ENCODE results near the gene NOXA1. TPM values are rescaled to one million over a fixed set of nuclear protein-coding genes. Genes with fewer than 3 reads are reported as not detected.

NOXA1 gene
- polyA plus RNA-seq, 1 donor from 2014 or later: 1.7 TPM

DNA sequence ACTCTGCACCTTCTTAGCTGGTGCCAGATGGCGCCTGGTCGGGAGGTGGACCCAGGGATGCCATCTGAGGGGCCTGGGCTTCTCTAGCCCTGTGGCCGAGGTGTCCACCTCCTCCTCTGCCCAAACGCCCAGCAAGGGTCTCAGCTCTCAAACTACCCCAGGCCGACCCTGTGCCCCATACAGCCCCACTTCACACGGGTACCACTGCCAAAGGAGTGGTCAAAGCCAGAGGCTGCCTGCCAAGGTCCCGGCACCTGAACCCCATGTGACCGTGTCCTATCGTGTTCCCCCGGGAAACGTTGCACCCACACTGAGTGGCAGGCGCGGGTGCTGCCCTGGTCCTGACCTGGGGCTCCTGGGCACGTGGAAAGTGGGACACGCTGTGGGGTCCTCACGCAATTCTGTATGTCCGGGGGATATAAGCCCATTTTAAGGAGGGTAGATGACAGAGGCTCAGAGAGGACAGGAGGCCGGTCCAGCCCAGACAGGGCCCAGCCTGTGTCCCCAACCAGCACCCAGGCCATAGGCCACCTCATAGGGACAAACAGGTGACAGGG, 16.0 kb downstream of the NOXA1 start:
- H3K27ac ChIP-seq (ENCODE audit: low read length): no peak overlapping the region
- H3F3A ChIP-seq (ENCODE audit: insufficient read depth, low read length, poor library complexity, severe bottlenecking): no peaks in the 10 kb centered on the region
- H3K36me3 ChIP-seq (ENCODE audit: insufficient read depth, low read length): no peaks in the 10 kb centered on the region
- peaks cover 10% of the 10 kb centered on the region for H3K27me3 ChIP-seq (ENCODE audit: insufficient read depth, low read depth, low read length)
- H3K79me2 ChIP-seq (replicated peaks; ENCODE audit: insufficient read depth, low read length): no peaks in the 10 kb centered on the region
- no peaks in the 10 kb centered on the region for H3K9me3 ChIP-seq (ENCODE audit: low read length)
- no peak overlapping the region for H3K4me3 ChIP-seq (ENCODE audit: low read length)
- H3K9me2 ChIP-seq (ENCODE audit: insufficient read depth, low read length): no peaks in the 10 kb centered on the region
- TF ChIP-seq, protein P1, sequence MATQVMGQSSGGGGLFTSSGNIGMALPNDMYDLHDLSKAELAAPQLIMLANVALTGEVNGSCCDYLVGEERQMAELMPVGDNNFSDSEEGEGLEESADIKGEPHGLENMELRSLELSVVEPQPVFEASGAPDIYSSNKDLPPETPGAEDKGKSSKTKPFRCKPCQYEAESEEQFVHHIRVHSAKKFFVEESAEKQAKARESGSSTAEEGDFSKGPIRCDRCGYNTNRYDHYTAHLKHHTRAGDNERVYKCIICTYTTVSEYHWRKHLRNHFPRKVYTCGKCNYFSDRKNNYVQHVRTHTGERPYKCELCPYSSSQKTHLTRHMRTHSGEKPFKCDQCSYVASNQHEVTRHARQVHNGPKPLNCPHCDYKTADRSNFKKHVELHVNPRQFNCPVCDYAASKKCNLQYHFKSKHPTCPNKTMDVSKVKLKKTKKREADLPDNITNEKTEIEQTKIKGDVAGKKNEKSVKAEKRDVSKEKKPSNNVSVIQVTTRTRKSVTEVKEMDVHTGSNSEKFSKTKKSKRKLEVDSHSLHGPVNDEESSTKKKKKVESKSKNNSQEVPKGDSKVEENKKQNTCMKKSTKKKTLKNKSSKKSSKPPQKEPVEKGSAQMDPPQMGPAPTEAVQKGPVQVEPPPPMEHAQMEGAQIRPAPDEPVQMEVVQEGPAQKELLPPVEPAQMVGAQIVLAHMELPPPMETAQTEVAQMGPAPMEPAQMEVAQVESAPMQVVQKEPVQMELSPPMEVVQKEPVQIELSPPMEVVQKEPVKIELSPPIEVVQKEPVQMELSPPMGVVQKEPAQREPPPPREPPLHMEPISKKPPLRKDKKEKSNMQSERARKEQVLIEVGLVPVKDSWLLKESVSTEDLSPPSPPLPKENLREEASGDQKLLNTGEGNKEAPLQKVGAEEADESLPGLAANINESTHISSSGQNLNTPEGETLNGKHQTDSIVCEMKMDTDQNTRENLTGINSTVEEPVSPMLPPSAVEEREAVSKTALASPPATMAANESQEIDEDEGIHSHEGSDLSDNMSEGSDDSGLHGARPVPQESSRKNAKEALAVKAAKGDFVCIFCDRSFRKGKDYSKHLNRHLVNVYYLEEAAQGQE (IDR thresholded peaks at IDR 0.05; ENCODE audit: borderline replicate concordance): no peak
- TF ChIP-seq SMC3 (conservative IDR thresholded peaks at IDR 0.05; ENCODE audit: poor library complexity): no peak
- no peak for TF ChIP-seq MXI1 (conservative IDR thresholded peaks at IDR 0.05; ENCODE audit: poor library complexity, severe bottlenecking)
- no peak for TF ChIP-seq EP300 (conservative IDR thresholded peaks at IDR 0.05; ENCODE audit: poor library complexity, severe bottlenecking)
- TF ChIP-seq RAD21 (conservative IDR thresholded peaks at IDR 0.05): no peak
- no peak for TF ChIP-seq EZH2 (IDR thresholded peaks at IDR 0.05; ENCODE audit: borderline replicate concordance, insufficient read depth, low read length, poor library complexity, severe bottlenecking)
- TF ChIP-seq POLR2AphosphoS5 (IDR thresholded peaks at IDR 0.05): no peak
- H3K4me2 ChIP-seq (ENCODE audit: low read length): no peak overlapping the region
- H4K20me1 ChIP-seq (ENCODE audit: insufficient read depth): no peaks in the 10 kb centered on the region
- H2AFZ ChIP-seq (ENCODE audit: low read depth, low read length): no peak overlapping the region
- no peak overlapping the region for H3K9ac ChIP-seq (ENCODE audit: low read length)

DNA sequence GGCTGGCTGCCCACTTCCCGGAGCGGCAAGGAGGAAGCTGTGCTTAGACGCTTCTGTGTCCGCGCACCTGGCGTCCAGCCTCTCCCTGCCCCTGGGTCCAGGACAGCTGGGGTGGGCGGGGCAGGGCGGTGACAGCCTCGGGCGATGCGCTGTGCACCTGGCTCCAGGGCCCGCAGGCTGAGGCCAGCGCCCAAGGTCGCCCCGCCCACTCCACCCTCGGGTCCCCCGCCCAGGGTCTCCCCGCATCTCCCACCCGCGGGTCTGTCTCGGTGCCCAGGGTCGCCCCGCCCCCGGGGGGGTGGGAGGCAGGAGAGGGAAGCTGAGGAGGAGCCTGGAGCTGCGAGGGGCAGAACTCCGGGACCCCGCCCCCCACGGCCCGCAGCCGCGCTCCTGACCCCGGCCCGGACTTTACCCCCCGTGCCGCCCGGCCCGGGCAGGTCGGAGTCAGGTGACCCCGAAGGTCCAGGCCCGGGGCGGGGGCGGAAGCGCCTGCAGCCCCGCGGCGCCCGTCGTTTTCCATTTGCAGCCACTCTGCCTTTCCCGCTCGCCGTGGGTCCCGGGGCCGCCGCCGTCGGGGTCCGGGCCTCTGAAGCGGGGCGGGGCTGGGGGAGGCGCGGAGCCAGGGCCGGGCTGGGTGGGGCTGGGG, 18.2 kb downstream of the NOXA1 start, which contains the start of gene ENTPD8:
Gene ENTPD8, minus strand, starts transcription at position 69 of the 646 bp plus-strand sequence. CDS start 3,072 bp downstream, outside the sequence.
- no peak within 1 kb of the TSS for H3K27ac ChIP-seq (ENCODE audit: low read length)
- peak within 1 kb of the TSS; percentile 53 for H3K4me3 ChIP-seq (ENCODE audit: low read length)
- no peak within 1 kb of the TSS for H3K9ac ChIP-seq (ENCODE audit: low read length)
- no peaks in the 10 kb centered on the region for H4K20me1 ChIP-seq (ENCODE audit: insufficient read depth)
- H3K36me3 ChIP-seq (ENCODE audit: insufficient read depth, low read length): no peaks in the 10 kb centered on the region
- H3K4me2 ChIP-seq (ENCODE audit: low read length): no peak within 1 kb of the TSS
- peaks cover 10% of the 10 kb centered on the region for H3K27me3 ChIP-seq (ENCODE audit: insufficient read depth, low read depth, low read length)
- no peak within 1 kb of the TSS for H2AFZ ChIP-seq (ENCODE audit: low read depth, low read length)
- no peaks in the 10 kb centered on the region for H3K9me2 ChIP-seq (ENCODE audit: insufficient read depth, low read length)
- H3K9me3 ChIP-seq (ENCODE audit: low read length): no peaks in the 10 kb centered on the region
- H3F3A ChIP-seq (ENCODE audit: insufficient read depth, low read length, poor library complexity, severe bottlenecking): no peaks in the 10 kb centered on the region
- TF ChIP-seq RAD21 (conservative IDR thresholded peaks at IDR 0.05) (no peak), SMC3 (conservative IDR thresholded peaks at IDR 0.05; ENCODE audit: poor library complexity) (no peak), EZH2 (IDR thresholded peaks at IDR 0.05; ENCODE audit: borderline replicate concordance, insufficient read depth, low read length, poor library complexity, severe bottlenecking) (no peak), MXI1 (conservative IDR thresholded peaks at IDR 0.05; ENCODE audit: poor library complexity, severe bottlenecking) (no peak)
- TF ChIP-seq, protein P2, sequence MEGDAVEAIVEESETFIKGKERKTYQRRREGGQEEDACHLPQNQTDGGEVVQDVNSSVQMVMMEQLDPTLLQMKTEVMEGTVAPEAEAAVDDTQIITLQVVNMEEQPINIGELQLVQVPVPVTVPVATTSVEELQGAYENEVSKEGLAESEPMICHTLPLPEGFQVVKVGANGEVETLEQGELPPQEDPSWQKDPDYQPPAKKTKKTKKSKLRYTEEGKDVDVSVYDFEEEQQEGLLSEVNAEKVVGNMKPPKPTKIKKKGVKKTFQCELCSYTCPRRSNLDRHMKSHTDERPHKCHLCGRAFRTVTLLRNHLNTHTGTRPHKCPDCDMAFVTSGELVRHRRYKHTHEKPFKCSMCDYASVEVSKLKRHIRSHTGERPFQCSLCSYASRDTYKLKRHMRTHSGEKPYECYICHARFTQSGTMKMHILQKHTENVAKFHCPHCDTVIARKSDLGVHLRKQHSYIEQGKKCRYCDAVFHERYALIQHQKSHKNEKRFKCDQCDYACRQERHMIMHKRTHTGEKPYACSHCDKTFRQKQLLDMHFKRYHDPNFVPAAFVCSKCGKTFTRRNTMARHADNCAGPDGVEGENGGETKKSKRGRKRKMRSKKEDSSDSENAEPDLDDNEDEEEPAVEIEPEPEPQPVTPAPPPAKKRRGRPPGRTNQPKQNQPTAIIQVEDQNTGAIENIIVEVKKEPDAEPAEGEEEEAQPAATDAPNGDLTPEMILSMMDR (IDR thresholded peaks at IDR 0.05; ENCODE audit: poor library complexity, severe bottlenecking): no peak
- H3K79me2 ChIP-seq (replicated peaks; ENCODE audit: insufficient read depth, low read length): no peaks in the 10 kb centered on the region

Measured in neural cell (in vitro differentiated cells).